ENCODE measurements around the gene PRR33.

The PRR33 gene

DNA sequence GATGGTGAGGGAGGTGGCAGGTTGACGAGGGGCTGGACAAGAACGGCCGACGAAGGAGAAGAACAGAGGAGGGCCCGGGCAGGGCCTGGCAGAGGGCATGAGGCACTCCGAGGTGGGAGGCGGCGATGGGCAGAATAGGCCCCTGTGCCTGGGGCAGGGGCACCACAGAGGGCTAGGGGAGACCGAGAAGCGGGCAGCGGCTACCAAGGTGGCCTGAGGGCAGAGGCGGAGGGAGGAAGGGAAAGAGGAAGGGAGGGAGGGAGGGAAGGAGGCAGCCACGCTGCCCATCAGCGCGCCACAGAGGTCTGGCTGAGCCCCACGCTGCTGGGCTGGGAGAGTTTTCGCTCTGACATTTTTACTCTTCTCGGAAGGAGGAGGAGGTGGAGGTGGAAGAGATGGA, 27.5 kb downstream of the PRR33 start:
- no peak for DNase-seq (ENCODE audit: low read depth)

DNA sequence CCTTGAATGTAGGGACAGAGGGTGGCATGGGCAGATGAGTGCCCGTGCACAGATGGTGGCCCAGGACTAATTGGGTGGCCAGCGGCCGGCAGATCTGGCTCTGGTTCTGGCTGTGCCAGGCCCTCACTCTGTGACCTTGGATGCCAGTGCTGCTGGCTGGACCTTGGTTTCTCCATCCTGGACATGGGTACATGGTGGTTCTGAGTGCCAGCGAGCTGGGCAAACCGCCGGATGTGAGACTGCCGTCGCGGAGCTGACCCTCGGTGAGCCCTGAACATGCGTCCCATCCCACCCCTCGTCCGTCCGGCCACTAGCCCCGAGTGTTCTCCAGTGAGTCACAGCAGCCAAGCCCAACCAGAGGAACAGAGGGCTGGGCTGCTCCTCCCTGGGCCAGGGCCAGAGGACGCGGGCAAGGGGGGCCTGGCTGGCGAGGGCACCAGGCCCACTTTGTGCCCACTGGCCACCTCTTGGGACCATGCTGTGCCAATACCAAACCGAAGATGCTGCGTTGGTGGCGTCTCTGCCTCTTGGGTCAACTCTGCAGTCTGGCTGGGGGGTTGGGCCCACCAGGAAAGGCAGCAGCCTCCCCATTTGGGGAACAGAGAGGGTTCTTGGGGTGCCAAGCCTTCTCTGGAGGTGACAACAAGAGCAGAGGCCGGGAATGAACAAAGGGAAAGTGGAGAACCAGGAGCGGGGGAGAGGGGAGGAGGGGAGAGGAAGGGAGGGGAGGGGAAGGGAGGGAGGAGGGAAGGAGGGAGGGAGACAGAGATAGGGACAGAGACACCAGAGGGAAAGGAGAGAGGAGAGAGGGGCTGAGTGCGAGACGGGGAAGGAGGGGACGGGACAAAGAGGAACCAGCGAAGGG, 28.1 kb downstream of the PRR33 start:
- peak; percentile 87 for DNase-seq (ENCODE audit: low read depth)
- TF ChIP-seq, protein P1, sequence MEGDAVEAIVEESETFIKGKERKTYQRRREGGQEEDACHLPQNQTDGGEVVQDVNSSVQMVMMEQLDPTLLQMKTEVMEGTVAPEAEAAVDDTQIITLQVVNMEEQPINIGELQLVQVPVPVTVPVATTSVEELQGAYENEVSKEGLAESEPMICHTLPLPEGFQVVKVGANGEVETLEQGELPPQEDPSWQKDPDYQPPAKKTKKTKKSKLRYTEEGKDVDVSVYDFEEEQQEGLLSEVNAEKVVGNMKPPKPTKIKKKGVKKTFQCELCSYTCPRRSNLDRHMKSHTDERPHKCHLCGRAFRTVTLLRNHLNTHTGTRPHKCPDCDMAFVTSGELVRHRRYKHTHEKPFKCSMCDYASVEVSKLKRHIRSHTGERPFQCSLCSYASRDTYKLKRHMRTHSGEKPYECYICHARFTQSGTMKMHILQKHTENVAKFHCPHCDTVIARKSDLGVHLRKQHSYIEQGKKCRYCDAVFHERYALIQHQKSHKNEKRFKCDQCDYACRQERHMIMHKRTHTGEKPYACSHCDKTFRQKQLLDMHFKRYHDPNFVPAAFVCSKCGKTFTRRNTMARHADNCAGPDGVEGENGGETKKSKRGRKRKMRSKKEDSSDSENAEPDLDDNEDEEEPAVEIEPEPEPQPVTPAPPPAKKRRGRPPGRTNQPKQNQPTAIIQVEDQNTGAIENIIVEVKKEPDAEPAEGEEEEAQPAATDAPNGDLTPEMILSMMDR (conservative IDR thresholded peaks at IDR 0.05; ENCODE audit: control insufficient read depth, insufficient read depth, low read depth, low read length) = no peak
- no peak overlapping the region for H3K4me3 ChIP-seq (ENCODE audit: control insufficient read depth, low read depth, low read length)

More for the DNA sequence above, 27.5 kb downstream of the PRR33 start:
- H3K4me3 ChIP-seq (ENCODE audit: control insufficient read depth, low read depth, low read length) = no peak overlapping the region
- TF ChIP-seq, protein P1 (conservative IDR thresholded peaks at IDR 0.05; ENCODE audit: control insufficient read depth, insufficient read depth, low read depth, low read length) = no peak

DNA sequence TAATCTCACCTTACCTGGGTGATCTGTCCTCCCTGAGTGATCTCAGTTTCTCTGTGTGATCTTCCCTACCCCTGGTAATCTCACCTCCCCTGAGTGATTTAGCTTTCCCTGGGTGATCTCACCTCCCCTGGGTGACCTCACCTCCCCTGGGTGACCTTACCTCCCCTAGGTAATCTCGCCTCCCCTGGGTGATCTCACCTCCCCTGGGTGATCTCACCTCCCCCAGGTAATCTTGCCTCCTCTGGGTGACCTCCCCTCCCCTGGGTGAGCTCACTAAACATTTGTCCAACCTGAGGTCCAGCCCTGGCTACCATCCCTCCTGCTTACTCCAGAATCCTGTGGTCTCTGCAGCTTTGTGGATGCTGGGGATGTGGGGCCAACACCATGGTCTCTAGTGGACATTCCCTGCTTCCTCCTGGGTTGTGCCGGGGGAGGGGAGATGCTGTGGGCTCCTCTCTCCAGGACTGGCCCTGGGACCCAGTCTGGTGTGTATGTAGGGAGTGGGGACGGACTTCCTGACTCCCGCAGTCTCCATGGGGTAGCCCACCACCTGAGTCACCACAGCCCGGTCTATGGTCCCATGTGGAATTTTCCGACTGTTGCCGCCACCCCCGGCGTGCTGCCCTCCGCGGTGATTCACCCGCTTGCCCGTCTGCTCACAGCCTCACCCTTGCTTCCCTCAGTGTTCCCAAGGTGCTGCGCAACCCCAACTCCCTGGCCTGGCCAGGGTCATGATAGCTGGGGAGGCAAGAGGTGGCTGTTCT, 28.9 kb downstream of the PRR33 start:
- peak; percentile 65 for DNase-seq (ENCODE audit: low read depth)
- no peak overlapping the region for H3K4me3 ChIP-seq (ENCODE audit: control insufficient read depth, low read depth, low read length)

DNA sequence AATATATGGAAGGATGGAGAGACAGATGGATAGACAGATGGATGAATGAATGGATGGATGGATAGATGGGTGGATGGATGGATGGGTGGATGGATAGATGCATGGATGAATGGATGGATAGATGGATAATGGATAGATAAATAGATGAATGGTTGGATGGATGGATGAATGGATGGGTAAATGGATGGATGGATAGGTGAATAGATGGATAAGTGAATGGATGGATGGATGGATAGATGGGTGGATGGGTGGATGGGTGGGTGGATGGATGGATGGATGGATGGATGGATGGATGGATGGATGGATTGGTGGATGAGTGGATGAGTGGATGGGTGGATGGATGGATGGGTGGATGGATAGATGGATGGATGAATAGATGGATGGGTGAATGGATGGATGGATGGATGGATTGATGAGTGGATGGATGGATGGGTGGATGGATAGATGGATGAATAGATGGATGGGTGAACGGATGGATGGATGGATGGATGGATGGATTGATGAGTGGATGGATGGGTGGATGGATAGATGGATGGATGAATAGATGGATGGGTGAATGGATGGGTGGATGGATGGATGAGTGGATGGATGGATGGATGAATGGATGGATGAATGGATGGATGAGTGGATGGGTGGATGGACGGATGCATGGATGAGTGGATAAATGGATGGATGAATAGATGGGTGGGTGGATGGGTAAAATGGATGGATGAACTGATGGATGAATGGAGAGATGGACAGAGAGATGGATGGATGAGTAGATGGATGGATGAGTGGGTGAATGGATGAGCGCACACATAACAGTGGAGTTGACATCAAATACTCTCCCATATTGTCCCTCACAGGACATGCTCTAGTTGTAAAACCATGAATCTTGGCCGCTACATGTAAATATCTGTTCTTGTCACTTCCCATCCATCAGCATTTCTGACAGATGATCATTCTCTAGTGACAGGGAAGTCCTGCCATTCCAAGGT, 30.0 kb downstream of the PRR33 start:
- TF ChIP-seq, protein P1 (conservative IDR thresholded peaks at IDR 0.05; ENCODE audit: control insufficient read depth, insufficient read depth, low read depth, low read length) = no peak
- no peak overlapping the region for H3K4me3 ChIP-seq (ENCODE audit: control insufficient read depth, low read depth, low read length)
- DNase-seq (ENCODE audit: low read depth) = no peak

More for the DNA sequence above, 28.9 kb downstream of the PRR33 start:
- TF ChIP-seq, protein P1 (conservative IDR thresholded peaks at IDR 0.05; ENCODE audit: control insufficient read depth, insufficient read depth, low read depth, low read length) = no peak

DNA sequence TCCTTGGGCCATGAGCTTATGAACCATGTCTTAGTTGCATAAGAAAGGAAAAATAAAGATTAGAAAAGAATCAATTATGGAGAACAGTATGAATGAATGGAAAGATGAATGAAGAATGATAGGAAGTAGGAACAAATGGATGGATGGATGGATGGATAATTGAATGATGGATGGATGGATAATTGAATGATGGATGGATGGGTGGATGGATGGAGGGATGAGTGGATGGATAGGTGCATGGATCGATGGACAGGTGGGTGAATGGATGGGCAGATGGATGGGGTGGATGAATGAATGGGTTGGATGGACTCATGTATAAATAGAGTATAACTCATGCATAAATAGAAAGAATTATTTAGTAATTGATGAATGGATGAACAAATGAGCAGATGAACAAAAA, 31.6 kb downstream of the PRR33 start:
- H3K4me3 ChIP-seq (ENCODE audit: control insufficient read depth, low read depth, low read length) = no peak overlapping the region
- no peak for DNase-seq (ENCODE audit: low read depth)
- TF ChIP-seq, protein P1 (conservative IDR thresholded peaks at IDR 0.05; ENCODE audit: control insufficient read depth, insufficient read depth, low read depth, low read length) = no peak

DNA sequence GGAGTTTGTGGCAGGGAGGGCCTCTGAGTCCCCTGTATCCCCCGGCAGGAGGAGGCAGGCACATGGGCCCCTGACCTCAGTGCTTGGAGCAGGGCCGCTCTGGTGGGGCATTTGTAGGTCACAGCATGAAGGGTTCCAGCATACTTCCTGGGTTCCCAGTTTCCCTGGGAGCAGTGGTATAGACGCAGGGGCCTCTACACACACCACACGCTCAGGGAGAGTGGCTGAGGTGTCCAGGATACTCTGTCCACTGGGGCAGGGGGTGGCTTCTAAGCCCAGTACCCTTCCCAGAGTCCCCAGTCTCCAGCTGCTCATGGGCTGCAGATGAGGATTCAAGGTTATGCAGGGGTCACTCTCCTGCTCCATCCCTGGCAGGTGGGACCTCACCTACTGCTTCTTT, 32.7 kb downstream of the PRR33 start:
- no peak overlapping the region for H3K4me3 ChIP-seq (ENCODE audit: control insufficient read depth, low read depth, low read length)
- TF ChIP-seq, protein P1 (conservative IDR thresholded peaks at IDR 0.05; ENCODE audit: control insufficient read depth, insufficient read depth, low read depth, low read length) = no peak
- DNase-seq (ENCODE audit: low read depth) = no peak

All from fibroblast of mammary gland (primary cell).